ENCODE measurements around the gene PSME4. TPM values are rescaled to one million over a fixed set of nuclear protein-coding genes. Genes with fewer than 3 reads are reported as not detected.
A peak's percentile ranks its signal among the peaks of the same experiment; 100 is the strongest.

The PSME4 gene
- 14.6 and 24.3 TPM in 2 replicates for total RNA-seq (2014; rRNA removed; shearing (Covaris generic))

DNA sequence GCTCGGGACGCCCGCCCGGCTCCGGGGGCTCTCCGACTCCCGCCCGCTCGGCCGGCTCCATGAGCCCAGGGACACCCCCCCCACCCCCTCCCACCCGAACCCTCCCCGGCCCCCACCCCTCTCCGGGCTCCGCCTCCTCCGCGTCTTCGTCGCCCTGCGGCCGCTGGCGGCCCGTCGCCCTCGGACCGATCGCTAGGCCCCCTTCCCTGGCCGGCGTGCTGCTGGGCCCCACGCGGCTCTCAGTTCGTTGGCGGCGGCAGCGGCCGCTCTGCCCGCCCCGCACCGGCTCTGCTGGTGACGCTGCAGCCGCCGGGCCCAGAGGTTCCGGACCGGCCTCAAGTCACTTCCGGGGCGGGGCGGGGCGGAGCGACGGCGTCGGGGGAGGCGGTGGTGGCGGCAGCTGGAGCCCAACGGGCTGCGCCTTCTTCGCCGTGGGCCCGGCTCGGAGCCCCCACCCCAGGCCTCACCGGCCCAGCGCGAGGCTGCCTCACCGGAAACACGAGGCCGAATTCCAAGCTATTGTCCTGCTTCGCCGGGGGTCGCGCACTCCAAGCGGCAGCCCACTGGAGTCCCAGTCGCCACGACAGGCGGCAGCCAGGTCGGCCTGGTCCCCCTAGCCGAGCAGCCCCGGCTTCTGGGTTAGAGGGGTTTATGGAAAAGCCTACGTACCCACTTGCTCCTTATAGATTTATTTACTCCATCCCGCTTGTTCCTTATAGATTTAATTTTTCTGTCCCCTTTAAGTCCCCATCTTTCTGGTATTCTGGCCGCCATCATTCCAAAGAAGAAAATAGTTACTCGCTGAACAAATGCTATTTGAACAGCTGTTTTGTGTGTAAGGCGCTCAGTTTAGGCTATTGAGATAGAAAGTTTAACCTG is at the start of gene PSME4:
Gene PSME4 (minus strand): TSS at position 270 of the 879 bp plus-strand sequence. CDS start 209 bp downstream, at position 61.
- DNase-seq (ENCODE audit: low spot score) = peak; percentile 87
- in situ Hi-C loops (cut with HindIII; ENCODE audit: low sequenced_read_pairs) = no loop called here

GRCh38 chr2:54015798-54016699 is 45.3 kb upstream of the PSME4 start:
- in situ Hi-C loops (cut with HindIII; ENCODE audit: low sequenced_read_pairs) = no loop called here

DNA sequence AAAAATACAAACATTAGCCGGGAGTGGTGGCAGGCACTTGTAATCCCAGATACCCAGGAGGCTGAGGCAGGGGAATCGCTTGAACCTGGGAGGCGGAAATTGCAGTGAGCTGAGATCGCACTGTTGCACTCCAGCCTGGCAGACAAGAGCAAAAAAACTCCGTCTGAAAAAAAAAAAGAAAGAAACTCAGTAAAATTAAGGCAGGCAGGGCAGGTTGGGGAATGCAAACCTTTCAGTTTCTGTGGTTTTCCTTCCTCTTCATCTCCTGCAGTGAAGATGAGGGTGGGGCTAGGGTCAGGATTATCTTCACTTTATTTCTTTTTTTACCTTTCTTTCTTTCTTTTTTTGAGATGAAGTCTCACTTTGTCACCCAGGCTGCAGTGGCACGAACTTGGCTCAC is 43.2 kb upstream of the PSME4 start:
- in situ Hi-C loops (cut with HindIII; ENCODE audit: low sequenced_read_pairs) = no loop called here
- DNase-seq (ENCODE audit: low spot score) = no peak

More at GRCh38 chr2:54015798-54016699, 45.3 kb upstream of the PSME4 start:
- no peak for DNase-seq (ENCODE audit: low spot score)

GRCh38 chr2:54012538-54013141 is 41.8 kb upstream of the PSME4 start:
- no peak for DNase-seq (ENCODE audit: low spot score)
- in situ Hi-C loops (cut with HindIII; ENCODE audit: low sequenced_read_pairs) = no loop called here

- DNase-seq (ENCODE audit: low spot score) = no peak
- in situ Hi-C loops (cut with HindIII; ENCODE audit: low sequenced_read_pairs) = no loop called here
Observed at GRCh38 chr2:54009549-54009948, 38.8 kb upstream of the PSME4 start.

- no peak for DNase-seq (ENCODE audit: low spot score)
- in situ Hi-C loops (cut with HindIII; ENCODE audit: low sequenced_read_pairs) = no loop called here
Observed at GRCh38 chr2:54008439-54008838, 37.6 kb upstream of the PSME4 start.

- in situ Hi-C loops (cut with HindIII; ENCODE audit: low sequenced_read_pairs) = no loop called here
Observed at GRCh38 chr2:54000524-54000923, 29.7 kb upstream of the PSME4 start.

DNA sequence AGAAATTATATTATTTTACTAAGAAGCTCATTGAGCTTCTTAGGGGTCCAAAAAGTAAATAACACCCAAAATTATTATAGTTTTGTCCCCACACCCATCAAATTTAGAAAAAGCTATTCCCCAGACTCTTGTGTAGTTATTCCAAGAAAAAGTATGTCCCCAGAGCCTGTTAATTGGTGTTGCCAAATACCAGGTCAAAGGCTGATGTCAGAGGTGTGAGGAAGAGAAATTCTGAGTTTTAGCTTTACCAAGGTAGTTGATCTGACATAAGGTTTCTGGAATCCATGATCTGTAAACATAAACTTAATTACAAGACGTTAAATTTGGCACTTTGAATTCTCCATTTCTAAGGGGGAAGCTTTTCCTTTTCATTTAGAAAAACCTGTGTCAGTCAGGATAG is 29.3 kb upstream of the PSME4 start:
- in situ Hi-C loops (cut with HindIII; ENCODE audit: low sequenced_read_pairs) = no loop called here
- no peak for DNase-seq (ENCODE audit: low spot score)

More at GRCh38 chr2:54000524-54000923, 29.7 kb upstream of the PSME4 start:
- DNase-seq (ENCODE audit: low spot score) = no peak

GRCh38 chr2:53998834-53999233 is 28.0 kb upstream of the PSME4 start:
- in situ Hi-C loops (cut with HindIII; ENCODE audit: low sequenced_read_pairs) = no loop called here
- DNase-seq (ENCODE audit: low spot score) = no peak

- DNase-seq (ENCODE audit: low spot score) = no peak
- in situ Hi-C loops (cut with HindIII; ENCODE audit: low sequenced_read_pairs) = no loop called here
Observed at GRCh38 chr2:53994818-53995808, 24.3 kb upstream of the PSME4 start.

- in situ Hi-C loops (cut with HindIII; ENCODE audit: low sequenced_read_pairs) = no loop called here
- no peak for DNase-seq (ENCODE audit: low spot score)
Observed at GRCh38 chr2:53991948-53992347, 21.2 kb upstream of the PSME4 start.

- in situ Hi-C loops (cut with HindIII; ENCODE audit: low sequenced_read_pairs) = no loop called here
- no peak for DNase-seq (ENCODE audit: low spot score)
Observed at GRCh38 chr2:53989210-53989862, 18.5 kb upstream of the PSME4 start.

GRCh38 chr2:53987336-53987921 is 16.6 kb upstream of the PSME4 start:
- in situ Hi-C loops (cut with HindIII; ENCODE audit: low sequenced_read_pairs) = no loop called here
- DNase-seq (ENCODE audit: low spot score) = no peak

DNA sequence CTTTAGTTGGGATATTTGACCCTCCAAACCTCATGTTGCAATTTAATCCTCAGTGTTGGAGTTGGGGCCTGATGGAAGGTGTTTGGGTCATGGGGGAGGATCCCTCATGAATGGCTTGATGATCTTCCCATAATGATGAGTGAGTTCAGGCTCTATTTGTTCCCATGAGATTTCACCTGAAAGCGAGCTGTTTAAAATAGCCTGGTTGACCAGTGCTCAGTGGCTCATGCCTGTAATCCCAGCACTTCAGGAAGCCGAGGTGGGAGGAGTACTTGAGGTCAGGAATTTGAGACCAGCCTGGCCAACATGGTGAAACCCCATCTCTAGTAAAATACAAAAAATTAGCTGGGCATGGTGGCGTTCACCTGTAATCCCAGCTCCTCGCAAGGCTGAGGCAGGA is 14.9 kb upstream of the PSME4 start:
- in situ Hi-C loops (cut with HindIII; ENCODE audit: low sequenced_read_pairs) = no loop called here
- no peak for DNase-seq (ENCODE audit: low spot score)

GRCh38 chr2:53969968-53970723 is 647 bp downstream of the PSME4 start:
- DNase-seq (ENCODE audit: low spot score) = peak; percentile 33
- in situ Hi-C loops (cut with HindIII; ENCODE audit: low sequenced_read_pairs) = no loop called here

- in situ Hi-C loops (cut with HindIII; ENCODE audit: low sequenced_read_pairs) = no loop called here
- no peak for DNase-seq (ENCODE audit: low spot score)
Observed at GRCh38 chr2:53969285-53969967, 1.4 kb downstream of the PSME4 start.

Data from G401 (cell line).